ENCODE results near the gene CDC42BPA. TPM values are rescaled to one million over a fixed set of nuclear protein-coding genes. Genes with fewer than 3 reads are reported as not detected.

Gene CDC42BPA
- total and polyA plus RNA-seq, 9 of the 15 experiments (the other 6 are each of a cell fraction or from before 2014, with no cell fraction given), result 8.0 to 77.5 (median 52.1) TPM

GRCh38 chr1:227299241-227299627 lies 19.1 kb downstream of the CDC42BPA start (continued):
- TF ChIP-seq NCOA2 (IDR thresholded peaks at IDR 0.05; ENCODE audit: partially characterized antibody in 2 of 2) (peak; percentile 8 to 10), GTF2E2 (tag; IDR thresholded peaks at IDR 0.05) (0 out of 2 replicates have a peak, but pooled peaks have one; percentile 17), TRIM24 (IDR thresholded peaks at IDR 0.05) (peak in 1 of 2 experiments; percentile 52; a peak in 3 of 4 replicates), BRCA1 (IDR thresholded peaks at IDR 0.05) (0 out of 2 replicates have a peak, but pooled peaks have one; percentile 68), BRCA1 (CRISPR knock-in tag; IDR thresholded peaks at IDR 0.05) (no peak)

- peak in 1 of 4 experiments; percentile 42 for DNase-seq (ENCODE audit: extremely low read depth in 1 of 4, low spot score in 3 of 4)
- peak overlapping the region; percentile 4; the same call in 1 of the 2 replicates for H3K4me2 ChIP-seq (ENCODE audit: insufficient read depth, low read length)
- intact Hi-C loops (cut with micrococcal nuclease), result no loop called here
- H3K4me3 ChIP-seq, result no peak overlapping the region
- no TSS peak for BruUV-seq (replicated peaks)
- POLR2A ChIA-PET, result interaction anchor here (0.8 to 5.1 kb wide), 5 partner anchors 8 to 20 kb away, joined by 3 to 39 read pairs (median 5); partner anchors contain the start of gene CDC42BPA
- no peaks in the 10 kb centered on the region; the same call in 1 of the 2 replicates for H3K9me3 ChIP-seq (replicated peaks; ENCODE audit: control insufficient read depth, insufficient read depth, low read depth, low read length)
- 31% methylated on average over 3 of the region's 3 CpGs for WGBS (ENCODE audit: insufficient coverage, low coverage, missing lambda C conversion rate)
- H2AFZ ChIP-seq (ENCODE audit: low read depth, low read length), result no peak overlapping the region
- ATAC-seq, result peak; percentile 70
- H3K9me1 ChIP-seq (ENCODE audit: control insufficient read depth, insufficient read depth, low read length), result no peaks in the 10 kb centered on the region
- peak; percentile 58 for FAIRE-seq
- 0 out of 2 replicates have a peak, but pooled peaks have one; percentile 46 for TF ChIP-seq POLR2H (tag; IDR thresholded peaks at IDR 0.05; ENCODE audit: low read depth)
- no peak for TF ChIP-seq ZNF146 (CRISPR knock-in tag; IDR thresholded peaks at IDR 0.05; ENCODE audit: unreplicated experiment)
- peak; percentile 24; the same call in 1 of the 2 replicates for TF ChIP-seq TCF3 (CRISPR knock-in tag; IDR thresholded peaks at IDR 0.05)
- peak; percentile 4; the same call in 1 of the 2 replicates for TF ChIP-seq LEF1 (IDR thresholded peaks at IDR 0.05)
- TF ChIP-seq SMAD1 (IDR thresholded peaks at IDR 0.05; ENCODE audit: low read depth, low read length, partially characterized antibody), result no peak
- TF ChIP-seq KAT7 (CRISPR knock-in tag; IDR thresholded peaks at IDR 0.05; ENCODE audit: borderline replicate concordance), result 0 out of 2 replicates have a peak, but pooled peaks have one; percentile 15
- TF ChIP-seq, protein P1, sequence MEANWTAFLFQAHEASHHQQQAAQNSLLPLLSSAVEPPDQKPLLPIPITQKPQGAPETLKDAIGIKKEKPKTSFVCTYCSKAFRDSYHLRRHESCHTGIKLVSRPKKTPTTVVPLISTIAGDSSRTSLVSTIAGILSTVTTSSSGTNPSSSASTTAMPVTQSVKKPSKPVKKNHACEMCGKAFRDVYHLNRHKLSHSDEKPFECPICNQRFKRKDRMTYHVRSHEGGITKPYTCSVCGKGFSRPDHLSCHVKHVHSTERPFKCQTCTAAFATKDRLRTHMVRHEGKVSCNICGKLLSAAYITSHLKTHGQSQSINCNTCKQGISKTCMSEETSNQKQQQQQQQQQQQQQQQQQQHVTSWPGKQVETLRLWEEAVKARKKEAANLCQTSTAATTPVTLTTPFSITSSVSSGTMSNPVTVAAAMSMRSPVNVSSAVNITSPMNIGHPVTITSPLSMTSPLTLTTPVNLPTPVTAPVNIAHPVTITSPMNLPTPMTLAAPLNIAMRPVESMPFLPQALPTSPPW (CRISPR knock-in tag; IDR thresholded peaks at IDR 0.05), result 0 out of 2 replicates have a peak, but pooled peaks have one; percentile 14
- TF ChIP-seq, protein P2, sequence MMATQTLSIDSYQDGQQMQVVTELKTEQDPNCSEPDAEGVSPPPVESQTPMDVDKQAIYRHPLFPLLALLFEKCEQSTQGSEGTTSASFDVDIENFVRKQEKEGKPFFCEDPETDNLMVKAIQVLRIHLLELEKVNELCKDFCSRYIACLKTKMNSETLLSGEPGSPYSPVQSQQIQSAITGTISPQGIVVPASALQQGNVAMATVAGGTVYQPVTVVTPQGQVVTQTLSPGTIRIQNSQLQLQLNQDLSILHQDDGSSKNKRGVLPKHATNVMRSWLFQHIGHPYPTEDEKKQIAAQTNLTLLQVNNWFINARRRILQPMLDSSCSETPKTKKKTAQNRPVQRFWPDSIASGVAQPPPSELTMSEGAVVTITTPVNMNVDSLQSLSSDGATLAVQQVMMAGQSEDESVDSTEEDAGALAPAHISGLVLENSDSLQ (IDR thresholded peaks at IDR 0.05), result no peak
- TF ChIP-seq ZNF175 (CRISPR knock-in tag; IDR thresholded peaks at IDR 0.05; ENCODE audit: low read depth), result no peak
- no peak for TF ChIP-seq ZNF584 (CRISPR knock-in tag; IDR thresholded peaks at IDR 0.05; ENCODE audit: low read depth)
- no peak for TF ChIP-seq TAL1 (IDR thresholded peaks at IDR 0.05)
- peaks cover 3 to 17% of the 10 kb centered on the region in 2 experiments; a peak in 2 of 5 replicates for H3K4me1 ChIP-seq (replicated peaks in 1 of 2; ENCODE audit: control insufficient read depth in 2 of 2, insufficient read depth in 2 of 2, low read length in 2 of 2)
- H3K36me3 ChIP-seq (ENCODE audit: control insufficient read depth, insufficient read depth, low read length), result peaks cover 13% of the 10 kb centered on the region; the same call in 2 of the 3 replicates
- peaks cover 96% of the 10 kb centered on the region for H3K79me2 ChIP-seq (ENCODE audit: control insufficient read depth, insufficient read depth, low read length)
- CTCF ChIA-PET (ENCODE audit: low intra/inter-chr PET ratio), result no interaction called here
- in situ Hi-C loops (cut with MboI), result no loop called here
- peak overlapping the region; percentile 42; the same call in 2 of the 3 replicates for H3K27ac ChIP-seq (ENCODE audit: extremely low read depth, low read depth, low read length)
- no peaks in the 10 kb centered on the region for H3K27me3 ChIP-seq (ENCODE audit: control insufficient read depth in 2 of 2, insufficient read depth in 2 of 2, low read length in 2 of 2)
- H4K20me1 ChIP-seq (replicated peaks; ENCODE audit: control insufficient read depth, insufficient read depth, low read length), result no peaks in the 10 kb centered on the region
- peak overlapping the region in 1 of 2 experiments; percentile 57; a peak in 2 of 4 replicates for H3K9ac ChIP-seq (ENCODE audit: insufficient read depth in 1 of 2, low read depth in 2 of 2, low read length in 2 of 2)
These were observed 19.6 kb downstream of the CDC42BPA start for GRCh38 chr1:227298512-227299240.
